Erythroblast (primary cell): ENCODE data around the gene SLC17A2.
"Not testable (repeated sequence)": the region's sequence is repeated elsewhere in the genome, so short reads cannot be mapped to it uniquely, and the experiment has no call there.

Experiments used
- DNase-seq, 2 experiments: peaks; one replicate each; lab custom pipeline; 2025; lab: John Stamatoyannopoulos, UW
- GATA1 ChIP-seq: IDR thresholded peaks from 2 replicates; pipeline ENCODE4 v1.6.1; 2011; ENCODE audit warnings: low read depth, mild to moderate bottlenecking, control low read depth, low read length, moderate library complexity
- POLR2A ChIP-seq: IDR thresholded peaks from 2 replicates; pipeline ENCODE4 v1.6.1; 2011; ENCODE audit warnings: mild to moderate bottlenecking, low read length

The SLC17A2 gene

GRCh38 chr6:25960734-25961133 is 30.2 kb upstream of the SLC17A2 start:
- no peak for DNase-seq
- TF ChIP-seq GATA1, result no peak
- no peak for TF ChIP-seq POLR2A

GRCh38 chr6:25959890-25960536 is 29.5 kb upstream of the SLC17A2 start:
- no peak for DNase-seq
- TF ChIP-seq POLR2A (no peak), GATA1 (no peak)

GRCh38 chr6:25958700-25959162 is 28.2 kb upstream of the SLC17A2 start:
- DNase-seq, result peak; percentile 27 to 57
- TF ChIP-seq GATA1, result no peak

- no peak for TF ChIP-seq POLR2A
- TF ChIP-seq GATA1, result no peak
- DNase-seq, result no peak
These were observed 25.7 kb upstream of the SLC17A2 start for GRCh38 chr6:25956226-25956625.

GRCh38 chr6:25954756-25955155 is 24.3 kb upstream of the SLC17A2 start:
- TF ChIP-seq POLR2A (no peak), GATA1 (no peak)
- DNase-seq, result no peak

GRCh38 chr6:25953733-25954132 is 23.2 kb upstream of the SLC17A2 start:
- TF ChIP-seq POLR2A (no peak), GATA1 (no peak)
- DNase-seq, result no peak

GRCh38 chr6:25952535-25952934 is 22.0 kb upstream of the SLC17A2 start:
- no peak for DNase-seq
- no peak for TF ChIP-seq POLR2A
- no peak for TF ChIP-seq GATA1

- TF ChIP-seq GATA1 (no peak), POLR2A (no peak)
- DNase-seq, result no peak
These were observed 21.0 kb upstream of the SLC17A2 start for GRCh38 chr6:25951296-25952032.

- no peak for TF ChIP-seq POLR2A
- DNase-seq, result no peak
These were observed 19.8 kb upstream of the SLC17A2 start for GRCh38 chr6:25950297-25950696.

GRCh38 chr6:25949695-25950094 is 19.2 kb upstream of the SLC17A2 start:
- no peak for DNase-seq
- TF ChIP-seq GATA1 (no peak), POLR2A (no peak)

- not testable (repeated sequence) for DNase-seq
These were observed 17.0 kb upstream of the SLC17A2 start for GRCh38 chr6:25947492-25947891.

- TF ChIP-seq POLR2A, result no peak
- no peak for TF ChIP-seq GATA1
- DNase-seq, result no peak
These were observed 16.1 kb upstream of the SLC17A2 start for GRCh38 chr6:25946631-25947030.

- DNase-seq, result not testable (repeated sequence)
These were observed 15.2 kb upstream of the SLC17A2 start for GRCh38 chr6:25945738-25946137.

GRCh38 chr6:25944688-25945574 is 14.4 kb upstream of the SLC17A2 start:
- TF ChIP-seq POLR2A (no peak), GATA1 (no peak)
- no peak for DNase-seq
